Measurements from ENCODE around the gene RYR1.
"Not testable (repeated sequence)": the region's sequence is repeated elsewhere in the genome, so short reads cannot be mapped to it uniquely, and the experiment has no call there.

Gene RYR1

GRCh38 chr19:38490861-38491260 is 57.4 kb downstream of the RYR1 start:
- no peak for DNase-seq (ENCODE audit: low spot score)

- DNase-seq (ENCODE audit: low spot score): no peak
Observed at GRCh38 chr19:38492181-38492813, 58.8 kb downstream of the RYR1 start.

GRCh38 chr19:38494379-38494778 is 60.9 kb downstream of the RYR1 start:
- DNase-seq (ENCODE audit: low spot score): no peak

- DNase-seq (ENCODE audit: low spot score): not testable (repeated sequence)
Observed at GRCh38 chr19:38495375-38495774, 61.9 kb downstream of the RYR1 start.

- DNase-seq (ENCODE audit: low spot score): no peak
Observed at GRCh38 chr19:38496116-38496515, 62.6 kb downstream of the RYR1 start.

- no peak for DNase-seq (ENCODE audit: low spot score)
Observed at GRCh38 chr19:38496603-38497487, 63.4 kb downstream of the RYR1 start.

GRCh38 chr19:38497907-38498306 is 64.4 kb downstream of the RYR1 start:
- no peak for DNase-seq (ENCODE audit: low spot score)

GRCh38 chr19:38499532-38499931 is 66.0 kb downstream of the RYR1 start:
- no peak for DNase-seq (ENCODE audit: low spot score)

GRCh38 chr19:38500450-38500849 is 67.0 kb downstream of the RYR1 start:
- no peak for DNase-seq (ENCODE audit: low spot score)

GRCh38 chr19:38502410-38503076 is 69.1 kb downstream of the RYR1 start:
- DNase-seq (ENCODE audit: low spot score): no peak

- DNase-seq (ENCODE audit: low spot score): no peak
Observed at GRCh38 chr19:38503077-38503410, 69.6 kb downstream of the RYR1 start.

GRCh38 chr19:38505958-38506357 is 72.5 kb downstream of the RYR1 start:
- DNase-seq (ENCODE audit: low spot score): no peak

GRCh38 chr19:38506375-38506722 is 72.9 kb downstream of the RYR1 start:
- DNase-seq (ENCODE audit: low spot score): no peak

- DNase-seq (ENCODE audit: low spot score): peak; percentile 76
Observed at GRCh38 chr19:38506723-38507550, 73.4 kb downstream of the RYR1 start.

GRCh38 chr19:38507551-38508127 is 74.1 kb downstream of the RYR1 start:
- DNase-seq (ENCODE audit: low spot score): no peak

- no peak for DNase-seq (ENCODE audit: low spot score)
Observed at GRCh38 chr19:38508507-38508906, 75.0 kb downstream of the RYR1 start.

- DNase-seq (ENCODE audit: low spot score): no peak
Observed at GRCh38 chr19:38509027-38509426, 75.5 kb downstream of the RYR1 start.

GRCh38 chr19:38511074-38511708 is 77.7 kb downstream of the RYR1 start:
- DNase-seq (ENCODE audit: low spot score): no peak

GRCh38 chr19:38512277-38512676 is 78.8 kb downstream of the RYR1 start:
- no peak for DNase-seq (ENCODE audit: low spot score)

GRCh38 chr19:38513156-38513555 is 79.7 kb downstream of the RYR1 start:
- DNase-seq (ENCODE audit: low spot score): not testable (repeated sequence)

- no peak for DNase-seq (ENCODE audit: low spot score)
Observed at GRCh38 chr19:38513762-38514167, 80.3 kb downstream of the RYR1 start.
